ENCODE data around the gene ANKRD42. TPM values are rescaled to one million over a fixed set of nuclear protein-coding genes. Genes with fewer than 3 reads are reported as not detected.

ANKRD42 gene
- total RNA-seq, 1 donor from 2014 or later, result 7.9 TPM

DNA sequence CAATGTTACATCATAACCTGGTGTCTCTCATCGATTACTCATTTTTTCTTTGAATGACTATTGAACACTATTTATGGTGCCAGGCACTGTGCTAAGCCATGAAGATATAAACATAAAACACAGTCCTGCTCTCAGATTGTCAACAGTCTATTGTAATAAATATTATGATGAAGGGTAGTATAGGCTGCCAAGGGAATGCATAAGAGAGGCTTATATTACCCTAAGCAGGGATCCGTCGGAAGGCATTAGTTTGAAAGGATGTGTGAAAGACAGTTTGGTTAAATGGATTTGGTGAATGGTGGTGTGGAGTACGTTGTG is 99.9 kb downstream of the ANKRD42 start:
- peaks cover 11% of the 10 kb centered on the region for H3K4me1 Mint-ChIP-seq
- H3K9me3 Mint-ChIP-seq, result no peaks in the 10 kb centered on the region
- H3K27ac Mint-ChIP-seq (ENCODE audit: unreplicated experiment), result no peak overlapping the region
- H3K36me3 Mint-ChIP-seq (ENCODE audit: low read depth), result no peaks in the 10 kb centered on the region
- TF ChIP-seq, protein P1, sequence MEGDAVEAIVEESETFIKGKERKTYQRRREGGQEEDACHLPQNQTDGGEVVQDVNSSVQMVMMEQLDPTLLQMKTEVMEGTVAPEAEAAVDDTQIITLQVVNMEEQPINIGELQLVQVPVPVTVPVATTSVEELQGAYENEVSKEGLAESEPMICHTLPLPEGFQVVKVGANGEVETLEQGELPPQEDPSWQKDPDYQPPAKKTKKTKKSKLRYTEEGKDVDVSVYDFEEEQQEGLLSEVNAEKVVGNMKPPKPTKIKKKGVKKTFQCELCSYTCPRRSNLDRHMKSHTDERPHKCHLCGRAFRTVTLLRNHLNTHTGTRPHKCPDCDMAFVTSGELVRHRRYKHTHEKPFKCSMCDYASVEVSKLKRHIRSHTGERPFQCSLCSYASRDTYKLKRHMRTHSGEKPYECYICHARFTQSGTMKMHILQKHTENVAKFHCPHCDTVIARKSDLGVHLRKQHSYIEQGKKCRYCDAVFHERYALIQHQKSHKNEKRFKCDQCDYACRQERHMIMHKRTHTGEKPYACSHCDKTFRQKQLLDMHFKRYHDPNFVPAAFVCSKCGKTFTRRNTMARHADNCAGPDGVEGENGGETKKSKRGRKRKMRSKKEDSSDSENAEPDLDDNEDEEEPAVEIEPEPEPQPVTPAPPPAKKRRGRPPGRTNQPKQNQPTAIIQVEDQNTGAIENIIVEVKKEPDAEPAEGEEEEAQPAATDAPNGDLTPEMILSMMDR (conservative IDR thresholded peaks at IDR 0.05), result no peak
- H3K27me3 Mint-ChIP-seq (ENCODE audit: low read depth), result no peaks in the 10 kb centered on the region
- H3K4me3 Mint-ChIP-seq, result no peak overlapping the region
- DNase-seq (ENCODE audit: low read depth, low spot score), result no peak

DNA sequence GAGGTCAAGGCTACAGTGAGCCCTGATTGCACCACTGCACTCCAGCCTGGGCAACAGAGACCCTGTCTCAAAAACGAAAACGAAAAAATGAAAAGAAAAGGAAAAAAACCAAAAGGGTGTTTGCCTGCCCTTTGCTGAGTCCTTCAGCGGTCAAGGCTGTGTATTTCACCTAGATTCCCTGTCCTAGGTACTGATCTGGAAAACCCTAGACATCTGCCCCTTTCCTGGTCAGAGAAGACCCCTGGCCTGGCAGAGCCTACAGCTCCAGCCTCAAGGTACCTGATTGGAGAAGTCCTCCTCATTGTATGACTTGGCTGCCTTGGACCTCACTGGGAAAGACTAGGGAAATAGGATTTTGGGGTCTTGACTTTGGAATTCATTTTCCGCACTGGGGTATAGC is 100.7 kb downstream of the ANKRD42 start:
- Mint-ChIP-seq H3K27me3 (ENCODE audit: low read depth) (no peaks in the 10 kb centered on the region), H3K4me3 (no peak overlapping the region), H3K4me1 (peaks cover 11% of the 10 kb centered on the region), H3K36me3 (ENCODE audit: low read depth) (no peaks in the 10 kb centered on the region), H3K9me3 (no peaks in the 10 kb centered on the region), H3K27ac (ENCODE audit: unreplicated experiment) (no peak overlapping the region)
- TF ChIP-seq, protein P1 (conservative IDR thresholded peaks at IDR 0.05), result no peak
- no peak for DNase-seq (ENCODE audit: low read depth, low spot score)

Other genes with a start within 250 kb of the ANKRD42 start
- gene RAB30, start 121.8 kb upstream of the ANKRD42 start, total RNA-seq, result 15.1 and 15.4 TPM in 2 replicates
- 67.3 and 67.9 TPM in 2 replicates for gene PCF11, start 36.6 kb upstream of the ANKRD42 start, total RNA-seq
- gene CCDC90B, start 92.7 kb downstream of the ANKRD42 start, total RNA-seq, result 38.1 and 42.2 TPM in 2 replicates

All from neural crest cell (in vitro differentiated cells).